Breast epithelium (tissue), 3 donors: ENCODE results near the gene OSBPL10.

Experiments used
- POLR2A ChIP-seq: fragments of 450-650 bp; IDR thresholded peaks from one replicate; pipeline ENCODE4 v1.6.1; 2016; ENCODE audit warnings: antibody characterized with exemption, mild to moderate bottlenecking, moderate library complexity
- TF ChIP-seq, protein P1 (sequence below), 3 donors: fragments of 450-650 bp; IDR thresholded peaks; one replicate each; pipeline ENCODE4 v1.5.1; 2016 to 2017; ENCODE audit warnings: antibody characterized with exemption in 3 of 3, mild to moderate bottlenecking in 3 of 3, moderate library complexity in 3 of 3

DNA sequence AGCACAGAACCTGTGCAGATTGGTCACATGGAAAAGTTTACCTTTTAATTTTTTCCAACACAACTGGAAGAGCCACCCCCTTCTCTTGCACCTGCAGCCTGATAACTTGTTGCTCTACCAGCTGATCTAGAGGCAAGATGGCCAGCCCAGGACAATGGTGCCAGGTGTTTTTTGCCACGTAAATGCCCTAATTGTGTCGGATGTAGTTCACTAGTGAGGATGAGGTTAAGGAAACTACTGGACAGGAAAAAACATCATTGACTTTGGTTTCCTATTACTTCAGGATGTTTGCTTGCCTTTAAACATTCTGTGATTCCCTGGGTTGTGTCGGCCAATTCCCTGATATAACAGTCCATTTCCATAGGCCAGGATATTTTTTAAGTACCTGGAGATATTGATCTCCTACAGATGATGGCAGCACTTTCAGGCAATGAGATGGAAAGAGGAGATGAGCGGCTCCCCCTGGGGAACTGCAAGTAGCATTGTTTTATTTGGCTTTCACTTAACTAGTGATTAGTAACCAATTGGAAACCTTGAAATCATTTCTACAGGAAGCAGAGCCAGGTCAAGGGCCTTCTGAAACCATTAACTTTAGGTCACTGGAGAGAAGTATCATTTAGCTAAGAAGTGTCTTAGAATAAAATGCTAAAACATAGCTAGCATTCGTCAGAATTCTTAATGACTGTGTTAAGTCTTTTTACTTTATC lies 72.5 kb downstream of the OSBPL10 start:
- TF ChIP-seq, protein P1, sequence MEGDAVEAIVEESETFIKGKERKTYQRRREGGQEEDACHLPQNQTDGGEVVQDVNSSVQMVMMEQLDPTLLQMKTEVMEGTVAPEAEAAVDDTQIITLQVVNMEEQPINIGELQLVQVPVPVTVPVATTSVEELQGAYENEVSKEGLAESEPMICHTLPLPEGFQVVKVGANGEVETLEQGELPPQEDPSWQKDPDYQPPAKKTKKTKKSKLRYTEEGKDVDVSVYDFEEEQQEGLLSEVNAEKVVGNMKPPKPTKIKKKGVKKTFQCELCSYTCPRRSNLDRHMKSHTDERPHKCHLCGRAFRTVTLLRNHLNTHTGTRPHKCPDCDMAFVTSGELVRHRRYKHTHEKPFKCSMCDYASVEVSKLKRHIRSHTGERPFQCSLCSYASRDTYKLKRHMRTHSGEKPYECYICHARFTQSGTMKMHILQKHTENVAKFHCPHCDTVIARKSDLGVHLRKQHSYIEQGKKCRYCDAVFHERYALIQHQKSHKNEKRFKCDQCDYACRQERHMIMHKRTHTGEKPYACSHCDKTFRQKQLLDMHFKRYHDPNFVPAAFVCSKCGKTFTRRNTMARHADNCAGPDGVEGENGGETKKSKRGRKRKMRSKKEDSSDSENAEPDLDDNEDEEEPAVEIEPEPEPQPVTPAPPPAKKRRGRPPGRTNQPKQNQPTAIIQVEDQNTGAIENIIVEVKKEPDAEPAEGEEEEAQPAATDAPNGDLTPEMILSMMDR (IDR thresholded peaks at IDR 0.05) = no peak
- TF ChIP-seq POLR2A = no peak
